D721Med (cell line): ENCODE measurements around the gene PDLIM7.

Experiments
- DNase-seq: peaks from one replicate; pipeline ENCODE4 v3.0.0; 2011; ENCODE audit warnings: low spot score; ENCODE audit not compliant: insufficient read length
- FAIRE-seq: peaks from 2 replicates; lab custom pipeline; 2011; peaks lifted over from hg19 to GRCh38; lab: Jason Lieb, UNC
- TF ChIP-seq, protein P1 (sequence below): IDR thresholded peaks from 2 replicates; pipeline ENCODE4 v1.5.1; 2012; ENCODE audit warnings: mild to moderate bottlenecking, control low read depth; ENCODE audit not compliant: insufficient read depth; ENCODE audit errors: missing control alignments

PDLIM7 gene

DNA sequence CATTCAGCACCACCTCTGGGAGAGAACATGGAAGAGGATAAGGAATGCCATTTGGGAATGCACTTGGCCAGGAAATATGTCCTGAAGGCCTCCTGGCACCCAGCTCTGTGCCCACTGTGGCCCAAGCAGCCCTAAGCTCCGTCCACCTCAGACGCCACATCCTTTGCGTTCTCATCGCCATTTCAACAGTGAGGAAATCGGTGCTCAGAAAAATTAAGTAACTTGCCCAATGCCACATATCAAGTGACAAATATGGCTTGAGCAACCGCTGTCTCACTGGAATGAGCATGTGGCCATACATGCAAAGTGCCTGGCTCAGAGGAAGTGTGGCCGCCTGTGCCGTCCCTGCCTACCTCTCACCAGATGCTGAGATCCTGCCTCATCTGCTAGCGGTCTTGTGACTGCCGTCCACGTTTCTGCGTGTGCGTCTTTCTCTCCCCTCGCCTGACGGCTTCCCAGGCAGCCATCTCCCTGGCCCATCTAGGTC lies 13.2 kb upstream of the PDLIM7 start:
- FAIRE-seq = no peak
- TF ChIP-seq, protein P1, sequence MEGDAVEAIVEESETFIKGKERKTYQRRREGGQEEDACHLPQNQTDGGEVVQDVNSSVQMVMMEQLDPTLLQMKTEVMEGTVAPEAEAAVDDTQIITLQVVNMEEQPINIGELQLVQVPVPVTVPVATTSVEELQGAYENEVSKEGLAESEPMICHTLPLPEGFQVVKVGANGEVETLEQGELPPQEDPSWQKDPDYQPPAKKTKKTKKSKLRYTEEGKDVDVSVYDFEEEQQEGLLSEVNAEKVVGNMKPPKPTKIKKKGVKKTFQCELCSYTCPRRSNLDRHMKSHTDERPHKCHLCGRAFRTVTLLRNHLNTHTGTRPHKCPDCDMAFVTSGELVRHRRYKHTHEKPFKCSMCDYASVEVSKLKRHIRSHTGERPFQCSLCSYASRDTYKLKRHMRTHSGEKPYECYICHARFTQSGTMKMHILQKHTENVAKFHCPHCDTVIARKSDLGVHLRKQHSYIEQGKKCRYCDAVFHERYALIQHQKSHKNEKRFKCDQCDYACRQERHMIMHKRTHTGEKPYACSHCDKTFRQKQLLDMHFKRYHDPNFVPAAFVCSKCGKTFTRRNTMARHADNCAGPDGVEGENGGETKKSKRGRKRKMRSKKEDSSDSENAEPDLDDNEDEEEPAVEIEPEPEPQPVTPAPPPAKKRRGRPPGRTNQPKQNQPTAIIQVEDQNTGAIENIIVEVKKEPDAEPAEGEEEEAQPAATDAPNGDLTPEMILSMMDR = no peak
- no peak for DNase-seq

DNA sequence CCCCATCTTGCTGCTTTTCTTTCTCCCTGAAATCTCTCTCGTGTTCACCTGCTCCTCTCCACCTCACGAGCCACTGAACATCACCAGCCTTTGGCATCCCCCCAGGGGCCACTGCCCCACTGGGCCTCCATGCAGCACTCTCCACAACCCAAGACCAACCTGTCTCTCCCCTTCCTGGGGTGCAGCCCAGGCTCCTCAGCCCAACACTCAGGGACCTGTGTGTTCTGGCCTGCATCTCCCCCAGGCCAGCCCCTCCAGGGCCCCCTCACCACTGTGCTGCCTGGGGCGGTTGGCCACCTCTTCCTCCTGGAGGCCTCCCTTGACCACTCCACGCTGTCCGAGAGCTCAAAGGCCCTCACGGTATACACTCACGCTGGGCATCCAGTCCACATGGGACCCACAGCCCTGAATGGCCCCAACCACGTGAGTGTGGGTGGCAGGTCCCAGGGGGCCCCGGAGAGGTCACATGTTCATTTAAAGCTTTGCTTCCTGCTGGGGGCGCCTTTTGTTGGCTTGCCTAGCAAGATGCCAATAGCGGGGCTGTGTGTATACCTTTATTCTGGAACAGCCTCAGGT lies 12.7 kb upstream of the PDLIM7 start:
- TF ChIP-seq, protein P1 = no peak
- DNase-seq (no peak), FAIRE-seq (no peak)

DNA sequence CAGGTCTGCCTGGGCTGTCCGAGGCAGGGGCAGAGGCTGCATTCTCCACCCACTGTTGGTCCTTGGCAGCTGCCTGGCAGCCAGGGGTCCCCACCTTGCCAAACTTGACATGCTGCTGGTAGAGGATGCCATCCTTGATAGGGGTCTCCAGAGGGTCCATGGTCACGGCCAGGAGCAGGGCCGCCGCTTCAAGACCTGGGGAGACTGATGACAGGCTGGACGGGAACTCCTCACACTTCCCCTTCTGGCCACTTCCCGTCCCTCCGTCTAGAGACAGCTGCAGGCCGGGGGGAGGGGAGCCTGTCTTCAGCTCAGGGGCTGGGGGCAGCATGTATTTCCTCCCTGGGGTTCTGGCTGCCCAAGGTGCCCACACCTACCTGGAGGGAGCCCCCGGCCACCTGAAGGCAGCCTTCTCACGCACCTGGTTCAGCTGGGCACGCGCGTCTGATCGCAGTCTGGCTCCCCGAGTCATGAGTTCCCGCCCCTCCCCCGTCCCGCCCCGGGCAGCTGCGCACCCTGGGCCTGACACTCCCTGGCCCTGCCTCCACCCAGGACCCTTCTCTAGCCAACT lies 12.1 kb upstream of the PDLIM7 start, which contains the start of gene DOK3:
Gene DOK3 (minus strand): TSS at position 446 of the 571 bp plus-strand sequence. CDS start 286 bp downstream, at position 160.
- TF ChIP-seq, protein P1 = no peak
- FAIRE-seq = no peak
- no peak for DNase-seq

DNA sequence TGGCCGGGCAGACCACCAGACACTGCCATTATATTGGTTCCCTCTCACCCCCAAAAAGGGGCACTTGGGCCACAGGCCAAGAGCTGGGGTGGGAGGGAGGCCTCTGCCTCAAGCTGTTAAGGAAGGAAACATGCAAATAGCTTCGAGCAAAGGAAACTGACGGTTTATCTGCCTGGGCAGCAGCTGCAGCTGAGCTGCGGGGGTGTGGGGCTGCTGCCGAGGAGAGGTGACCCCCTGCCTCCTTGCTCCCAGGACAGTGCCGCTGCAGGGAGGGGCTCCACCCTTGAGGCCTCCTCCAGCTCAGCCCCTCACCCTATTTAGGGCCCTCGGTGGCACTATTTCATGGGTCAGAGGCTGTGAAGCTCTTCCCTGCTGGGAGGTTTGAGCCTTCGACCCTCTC lies 11.4 kb upstream of the PDLIM7 start:
- no peak for FAIRE-seq
- TF ChIP-seq, protein P1 = no peak
- no peak for DNase-seq

DNA sequence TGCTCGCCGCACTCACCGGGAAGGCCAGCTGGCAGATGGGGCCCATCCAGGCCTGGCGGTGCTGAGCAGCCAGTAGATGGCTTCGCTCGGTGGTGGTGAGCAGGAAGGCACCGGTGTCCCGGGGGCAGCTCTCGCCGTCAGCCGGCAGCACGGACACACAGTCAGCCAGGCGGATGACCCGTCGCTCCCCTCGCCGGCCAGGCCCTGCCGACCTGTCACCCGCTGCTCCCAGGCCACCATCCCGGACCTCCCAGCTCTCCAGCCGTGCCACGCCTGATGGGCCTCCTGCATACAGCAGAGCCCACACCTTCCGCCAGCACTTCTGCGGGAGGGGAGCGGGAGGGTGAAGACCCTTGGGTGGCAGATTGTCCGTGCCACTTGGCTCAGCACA lies 10.8 kb upstream of the PDLIM7 start:
- FAIRE-seq (no peak), DNase-seq (no peak)
- TF ChIP-seq, protein P1 = no peak

DNA sequence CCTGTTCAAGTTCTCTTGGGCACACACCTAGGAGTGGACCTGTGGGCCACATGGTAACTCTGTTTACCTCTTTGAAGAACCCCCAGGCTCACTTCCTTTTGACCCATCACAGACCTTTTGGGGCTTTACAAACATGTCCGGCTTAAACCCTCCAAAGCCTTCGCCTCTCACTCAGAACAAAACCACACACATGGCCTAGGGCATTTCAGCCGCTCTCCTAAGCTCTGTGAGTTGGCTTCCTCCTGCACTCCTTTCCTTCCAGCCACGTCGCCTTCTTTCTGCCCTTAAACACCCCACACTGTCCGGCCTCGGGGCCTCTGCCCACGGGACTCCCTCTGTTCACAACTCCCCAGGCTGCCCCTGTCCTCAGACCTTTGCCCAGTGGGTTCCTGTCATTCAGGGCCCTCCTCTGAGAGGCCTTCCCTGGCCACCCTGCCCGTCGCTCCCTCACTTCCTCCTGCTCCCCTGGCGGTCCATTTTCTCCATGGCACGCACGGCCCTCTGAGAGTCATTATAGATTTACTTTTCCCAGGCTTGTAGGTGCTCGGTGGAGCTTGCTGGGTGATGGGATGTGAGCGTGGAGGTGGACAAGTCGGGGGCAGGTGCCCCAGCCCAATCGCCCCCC lies 10.3 kb upstream of the PDLIM7 start:
- TF ChIP-seq, protein P1 = no peak
- no peak for FAIRE-seq
- DNase-seq = no peak

DNA sequence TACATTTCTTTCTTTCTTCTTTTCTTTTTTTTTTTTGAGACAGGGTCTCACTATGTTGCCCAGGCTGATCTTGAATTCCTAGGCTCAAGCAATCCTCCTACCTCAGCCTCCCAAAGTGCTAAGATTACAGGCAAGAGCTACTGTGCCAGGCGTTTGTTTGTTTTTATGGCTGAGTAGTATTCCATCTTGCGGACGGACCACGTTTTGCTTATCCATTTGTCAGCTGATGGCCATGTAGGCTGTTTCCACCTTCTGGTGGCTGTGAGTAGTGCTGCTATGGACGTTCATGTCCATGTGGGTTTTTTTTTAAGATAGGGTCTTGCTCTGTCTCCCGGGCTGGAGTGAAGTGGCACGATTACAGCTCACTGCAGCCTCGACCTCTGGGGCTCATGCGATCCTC lies 9.8 kb upstream of the PDLIM7 start:
- TF ChIP-seq, protein P1 = no peak
- no peak for FAIRE-seq
- DNase-seq = no peak
